Posterior vena cava (tissue), 2 donors: ENCODE results near the gene FTCDNL1. TPM values are rescaled to one million over a fixed set of nuclear protein-coding genes. Genes with fewer than 3 reads are reported as not detected.

ENCODE experiments used
- DNase-seq: peaks from one replicate; pipeline ENCODE4 v3.0.0-alpha.2; 2020; ENCODE audit warnings: low spot score
- intact Hi-C, 2 donors: fragments of 100-400 bp; cut with DNase I; formaldehyde crosslinking; loops; one replicate each; pipeline versions ENCODE4 v1.14.1 to v1.14.2; 2022 to 2023
- long read RNA-seq, 2 donors: library from polyadenylated mRNA; unstranded; transcript quantifications; one replicate each; pipeline ENCODE4 v2.0.0, GENCODE V29; 2020 to 2021
- total RNA-seq, 2 donors: library from RNA; stranded (reverse); fragmentation: NEBNext Ultra II Directional; extraction: Animal tissue kit (Norgen Biotek cat#: 25700); gene quantifications; one replicate each; pipeline ENCODE4 v1.2.1, GENCODE V29; 2021
- donor health status: DM: yes; HTN: yes; CAD: no.
- donor health status: DM: yes; HTN: yes; CAD: no.

The FTCDNL1 gene
- 1 to 10 TPM; 1.1 to 1.6 TPM for total RNA-seq
- long read RNA-seq, donor 1, result 0 reads
- long read RNA-seq, donor 2, result 0 reads

GRCh38 chr2:199850718-199851500 lies at the start of gene FTCDNL1:
Gene FTCDNL1, minus strand, starts transcription at chr2:199851192. Its CDS starts 2,230 bp downstream, at chr2:199848962.
- intact Hi-C loops, result no loop called here
- DNase-seq, result peak; percentile 90

GRCh38 chr2:199896617-199897016 lies 45.6 kb upstream of the FTCDNL1 start:
- intact Hi-C loops, result no loop called here
- DNase-seq, result no peak

- intact Hi-C loops, result no loop called here
- DNase-seq, result no peak
Observed at GRCh38 chr2:199895406-199895805, 44.4 kb upstream of the FTCDNL1 start.

GRCh38 chr2:199883474-199884212 lies 32.7 kb upstream of the FTCDNL1 start:
- DNase-seq, result no peak
- intact Hi-C loops, result no loop called here

DNA sequence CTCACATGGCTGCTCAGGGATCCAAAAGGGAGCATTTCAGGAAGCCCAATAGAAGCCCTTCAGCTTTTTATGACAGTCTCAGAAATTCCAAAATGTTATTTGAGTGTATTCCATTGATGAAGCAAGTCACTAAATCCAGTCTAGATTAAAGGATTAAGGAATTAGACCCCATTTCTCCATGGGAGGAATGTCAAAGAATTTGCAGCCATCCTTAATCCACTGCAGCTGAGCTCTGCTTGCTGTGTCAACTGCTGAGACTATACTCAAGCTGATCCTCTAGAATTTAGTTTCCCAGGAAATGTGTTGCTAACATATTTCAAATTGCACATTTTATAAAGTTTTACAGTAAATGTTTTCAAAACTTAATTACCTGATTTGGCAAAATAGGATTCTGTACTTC lies 31.7 kb upstream of the FTCDNL1 start:
- intact Hi-C loops, result no loop called here
- no peak for DNase-seq

DNA sequence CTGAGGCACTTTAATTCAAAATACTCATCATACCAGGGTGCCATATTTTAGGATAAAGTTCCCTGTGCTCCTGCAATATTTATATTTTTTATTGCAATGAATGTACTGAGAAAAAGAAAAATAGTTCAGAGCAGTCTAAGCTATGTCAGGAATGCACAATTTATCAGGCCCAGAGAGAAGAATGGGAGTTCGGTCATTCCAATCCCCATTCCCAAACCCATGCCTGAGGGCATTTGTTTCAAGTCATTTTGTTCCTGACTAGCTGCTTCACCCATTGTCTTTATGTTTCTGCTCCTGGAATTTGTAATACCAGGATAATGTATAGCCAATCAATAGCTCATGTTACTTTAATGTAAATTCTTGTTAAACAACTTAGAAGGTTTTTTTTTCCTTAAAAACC lies 24.4 kb upstream of the FTCDNL1 start:
- no peak for DNase-seq
- intact Hi-C loops, result no loop called here

DNA sequence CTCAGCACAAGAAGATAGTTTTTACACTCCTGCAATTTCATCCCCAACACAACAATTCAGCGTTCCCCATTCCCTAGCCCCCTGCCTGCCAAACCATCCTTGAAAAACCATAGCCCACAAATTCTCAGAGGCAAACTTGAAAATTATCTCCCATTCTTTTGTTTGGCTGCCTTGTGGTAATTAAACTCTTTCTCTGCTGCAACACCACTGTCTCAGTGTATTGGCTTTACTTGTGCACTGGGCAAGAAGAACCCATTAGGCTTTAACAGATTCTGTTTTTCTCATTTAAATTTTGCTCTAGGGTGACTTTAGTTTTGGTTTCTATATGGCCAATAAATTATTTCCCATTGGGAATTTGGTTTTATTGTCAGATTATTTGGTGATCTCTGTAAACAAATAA lies 23.2 kb upstream of the FTCDNL1 start:
- intact Hi-C loops, result no loop called here
- no peak for DNase-seq

DNA sequence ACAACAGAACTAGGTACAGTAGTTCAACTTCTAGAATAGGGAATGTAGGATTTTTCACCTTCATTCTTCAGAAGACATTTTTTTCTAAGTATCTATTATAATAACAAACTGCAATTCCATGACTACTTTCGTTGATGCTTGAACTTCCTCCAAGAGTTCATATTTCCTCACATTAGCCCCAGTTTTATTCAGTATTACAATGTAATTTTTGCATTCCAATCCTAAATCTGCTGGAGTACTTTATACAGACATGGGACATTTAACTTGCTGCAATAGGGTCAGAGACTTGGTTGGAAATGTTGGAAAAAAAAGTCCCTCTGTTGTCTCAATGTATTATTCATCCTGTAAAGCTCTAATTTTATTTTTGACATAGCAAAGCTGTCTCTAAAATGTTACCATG lies 19.6 kb upstream of the FTCDNL1 start:
- no peak for DNase-seq
- intact Hi-C loops, result no loop called here

DNA sequence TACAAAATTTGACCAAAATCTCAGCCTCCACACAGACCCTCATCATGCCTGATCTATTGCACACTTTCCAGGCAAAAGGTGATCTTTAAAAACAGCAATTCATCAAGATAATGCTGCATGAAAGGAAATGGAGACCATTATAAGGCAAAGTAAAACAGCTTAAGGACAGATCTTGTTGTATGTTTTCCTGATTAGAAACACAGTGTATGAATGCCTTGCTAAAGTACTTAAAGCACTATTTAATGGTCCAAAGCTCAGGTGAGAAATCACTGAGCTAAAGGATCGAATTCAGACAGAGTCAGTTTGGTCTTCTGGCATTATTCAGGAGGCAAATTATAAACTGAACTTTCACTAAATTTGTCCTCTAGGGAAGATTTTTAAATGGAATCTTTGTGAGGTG lies 18.7 kb upstream of the FTCDNL1 start:
- no peak for DNase-seq
- intact Hi-C loops, result no loop called here

- DNase-seq, result no peak
- intact Hi-C loops, result no loop called here
Observed at GRCh38 chr2:199869227-199869541, 18.2 kb upstream of the FTCDNL1 start.

GRCh38 chr2:199868431-199869226 lies 17.6 kb upstream of the FTCDNL1 start:
- intact Hi-C loops, result no loop called here
- DNase-seq, result no peak

GRCh38 chr2:199865905-199866304 lies 14.9 kb upstream of the FTCDNL1 start:
- DNase-seq, result no peak
- intact Hi-C loops, result no loop called here

GRCh38 chr2:199862788-199863187 lies 11.8 kb upstream of the FTCDNL1 start:
- intact Hi-C loops, result no loop called here

DNA sequence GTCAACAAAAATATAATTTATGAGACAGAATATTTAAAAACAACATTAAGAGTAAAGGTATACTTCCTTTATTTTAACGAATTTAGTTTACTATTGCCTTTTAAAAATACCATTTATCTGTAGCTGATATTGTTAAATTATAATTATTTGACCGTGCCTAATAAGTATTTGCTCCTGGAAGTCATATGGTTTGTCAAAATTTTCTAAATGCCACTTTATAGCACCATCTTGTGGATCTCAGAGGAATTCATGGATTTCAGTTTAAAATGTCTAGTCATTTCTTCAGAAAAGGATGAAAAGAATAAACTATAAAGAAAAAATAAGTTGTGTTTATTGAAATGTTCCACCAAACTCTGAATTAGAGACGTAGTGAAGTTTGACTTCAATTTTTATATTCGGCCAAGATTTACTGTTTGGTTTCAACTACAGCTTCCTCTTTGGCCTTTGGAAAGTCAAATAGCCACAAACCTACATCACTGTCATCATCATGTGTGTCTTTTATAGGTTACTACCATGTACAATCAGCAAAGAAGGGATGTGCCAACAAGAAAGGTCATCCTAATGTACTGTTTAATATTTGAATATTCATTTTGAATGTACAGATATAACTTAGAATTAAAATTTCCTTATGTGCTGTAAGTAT lies 10.3 kb upstream of the FTCDNL1 start:
- intact Hi-C loops, result no loop called here
- DNase-seq, result no peak

More at GRCh38 chr2:199862788-199863187, 11.8 kb upstream of the FTCDNL1 start:
- no peak for DNase-seq

DNA sequence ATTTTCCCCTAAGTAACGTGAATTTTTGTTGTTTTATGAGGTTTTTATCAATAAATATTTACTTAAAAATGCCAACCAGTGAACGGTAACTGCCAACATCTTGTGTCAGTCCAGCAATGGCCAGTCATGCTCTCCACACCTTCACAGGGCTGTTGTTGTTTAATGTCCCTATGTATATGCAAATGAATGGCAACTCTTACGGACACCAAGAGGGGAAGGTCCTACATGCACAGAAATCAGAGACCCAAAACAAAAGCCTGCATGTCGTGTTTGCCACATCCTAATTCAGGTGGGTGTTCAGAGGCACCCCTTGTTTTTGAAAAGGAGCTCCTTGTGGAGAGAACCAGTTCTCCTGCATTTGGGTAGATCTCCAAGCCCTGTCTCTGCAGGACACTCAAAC lies 4.8 kb upstream of the FTCDNL1 start:
- no peak for DNase-seq
- intact Hi-C loops, result no loop called here

GRCh38 chr2:199851883-199852282 lies 891 bp upstream of the FTCDNL1 start:
- DNase-seq, result no peak
- intact Hi-C loops, result no loop called here

DNA sequence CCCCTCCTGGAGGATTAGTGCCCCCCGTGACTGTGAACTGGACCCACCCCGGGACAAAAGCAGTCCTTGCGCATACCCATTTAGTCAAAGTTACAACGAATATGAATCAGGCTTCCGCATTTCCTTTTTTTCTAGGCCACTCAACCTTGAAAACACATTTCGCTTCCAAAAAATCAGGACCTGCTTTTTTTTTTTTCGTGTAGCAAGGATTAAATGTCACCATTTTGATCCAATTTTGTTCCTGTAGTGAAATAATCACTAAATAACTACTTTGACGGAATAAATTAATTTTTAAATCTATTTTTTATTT lies 464 bp upstream of the FTCDNL1 start:
- no peak for DNase-seq
- intact Hi-C loops, result no loop called here

GRCh38 chr2:199850218-199850717 lies 724 bp downstream of the FTCDNL1 start:
- intact Hi-C loops, result no loop called here
- no peak for DNase-seq

DNA sequence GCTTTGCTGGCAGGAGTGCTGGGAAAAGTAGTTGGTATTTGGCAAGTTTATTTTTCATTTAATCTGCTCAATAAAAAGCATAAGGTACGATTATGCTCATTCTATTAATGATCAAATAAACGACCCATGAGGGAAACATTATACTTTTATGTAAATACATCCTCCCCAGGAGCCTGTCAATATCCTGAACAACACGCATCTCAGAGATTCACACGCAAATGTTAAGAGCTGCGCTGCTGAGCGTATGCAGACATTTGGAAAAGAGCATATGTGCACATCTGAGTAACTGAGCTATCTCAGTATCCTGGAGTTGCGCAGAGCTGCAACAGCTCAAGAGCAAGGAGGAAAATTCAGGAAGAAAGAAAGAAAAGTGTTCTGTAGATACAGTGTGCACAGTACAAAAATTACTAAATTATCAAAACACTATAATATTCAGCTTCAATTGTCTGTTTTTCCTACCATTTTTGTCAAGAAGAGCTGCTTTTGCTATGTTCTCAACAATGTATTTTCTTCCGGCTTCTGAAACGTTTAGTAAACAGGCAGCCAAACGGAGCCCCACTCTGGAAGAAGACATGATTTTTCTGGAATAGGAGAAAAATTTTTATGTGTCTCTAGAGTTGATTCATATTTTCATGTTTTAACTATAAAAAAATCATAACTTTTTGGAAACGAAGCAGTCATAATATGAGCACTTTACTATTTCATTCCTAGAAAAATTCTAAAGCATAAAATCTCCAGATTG lies 2.4 kb downstream of the FTCDNL1 start:
- no peak for DNase-seq
- intact Hi-C loops, result no loop called here
